AG10803 (cell line): ENCODE results near the gene LHX5.
"Not testable (repeated sequence)": the region's sequence is repeated elsewhere in the genome, so short reads cannot be mapped to it uniquely, and the experiment has no call there.

Source experiments
- DNase-seq: peaks from one replicate; pipeline ENCODE4 v3.0.0; 2010; ENCODE audit warnings: low read depth
- H3K4me3 ChIP-seq: 2 replicates; pipeline ENCODE4 v1.5.1; 2011; ENCODE audit warnings: mild to moderate bottlenecking, low read length, control low read depth
- TF ChIP-seq, protein P1 (sequence below): conservative IDR thresholded peaks from 2 replicates; pipeline ENCODE4 v1.5.1; 2011; ENCODE audit warnings: mild to moderate bottlenecking, low read length, control low read depth, inconsistent platforms

The LHX5 gene

GRCh38 chr12:113505941-113506340 is 34.3 kb upstream of the LHX5 start:
- H3K4me3 ChIP-seq, result no peak overlapping the region
- DNase-seq, result no peak
- TF ChIP-seq, protein P1, sequence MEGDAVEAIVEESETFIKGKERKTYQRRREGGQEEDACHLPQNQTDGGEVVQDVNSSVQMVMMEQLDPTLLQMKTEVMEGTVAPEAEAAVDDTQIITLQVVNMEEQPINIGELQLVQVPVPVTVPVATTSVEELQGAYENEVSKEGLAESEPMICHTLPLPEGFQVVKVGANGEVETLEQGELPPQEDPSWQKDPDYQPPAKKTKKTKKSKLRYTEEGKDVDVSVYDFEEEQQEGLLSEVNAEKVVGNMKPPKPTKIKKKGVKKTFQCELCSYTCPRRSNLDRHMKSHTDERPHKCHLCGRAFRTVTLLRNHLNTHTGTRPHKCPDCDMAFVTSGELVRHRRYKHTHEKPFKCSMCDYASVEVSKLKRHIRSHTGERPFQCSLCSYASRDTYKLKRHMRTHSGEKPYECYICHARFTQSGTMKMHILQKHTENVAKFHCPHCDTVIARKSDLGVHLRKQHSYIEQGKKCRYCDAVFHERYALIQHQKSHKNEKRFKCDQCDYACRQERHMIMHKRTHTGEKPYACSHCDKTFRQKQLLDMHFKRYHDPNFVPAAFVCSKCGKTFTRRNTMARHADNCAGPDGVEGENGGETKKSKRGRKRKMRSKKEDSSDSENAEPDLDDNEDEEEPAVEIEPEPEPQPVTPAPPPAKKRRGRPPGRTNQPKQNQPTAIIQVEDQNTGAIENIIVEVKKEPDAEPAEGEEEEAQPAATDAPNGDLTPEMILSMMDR, result no peak

- TF ChIP-seq, protein P1, result no peak
- H3K4me3 ChIP-seq, result no peak overlapping the region
- no peak for DNase-seq
Observed at GRCh38 chr12:113504917-113505316, 33.2 kb upstream of the LHX5 start.

DNA sequence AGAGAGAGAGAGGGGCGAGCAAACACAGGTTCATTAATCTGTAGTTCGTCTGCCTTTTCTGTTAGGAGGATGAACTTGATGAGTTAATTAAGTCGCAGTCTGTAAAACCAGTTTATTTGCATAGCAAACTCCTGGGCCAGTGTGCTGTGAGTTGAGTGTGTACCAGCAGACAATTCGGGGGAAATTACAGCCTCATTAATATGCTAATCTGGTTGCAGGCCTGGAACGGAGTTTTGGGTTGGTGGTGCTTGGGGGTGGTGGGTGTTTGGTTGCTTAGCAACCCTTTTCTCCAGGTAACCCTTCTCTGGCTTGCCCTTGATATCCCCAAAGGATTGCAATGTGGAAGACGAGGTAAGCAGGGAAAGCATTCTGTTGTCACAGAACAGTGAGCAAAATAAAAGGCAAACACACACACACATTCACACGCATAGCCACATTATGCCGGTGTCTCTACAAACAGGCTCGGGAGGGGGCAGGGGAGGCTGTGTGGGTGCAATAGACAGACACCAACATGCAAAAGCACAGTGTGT is 29.2 kb upstream of the LHX5 start:
- no peak overlapping the region for H3K4me3 ChIP-seq
- TF ChIP-seq, protein P1, result no peak
- no peak for DNase-seq

DNA sequence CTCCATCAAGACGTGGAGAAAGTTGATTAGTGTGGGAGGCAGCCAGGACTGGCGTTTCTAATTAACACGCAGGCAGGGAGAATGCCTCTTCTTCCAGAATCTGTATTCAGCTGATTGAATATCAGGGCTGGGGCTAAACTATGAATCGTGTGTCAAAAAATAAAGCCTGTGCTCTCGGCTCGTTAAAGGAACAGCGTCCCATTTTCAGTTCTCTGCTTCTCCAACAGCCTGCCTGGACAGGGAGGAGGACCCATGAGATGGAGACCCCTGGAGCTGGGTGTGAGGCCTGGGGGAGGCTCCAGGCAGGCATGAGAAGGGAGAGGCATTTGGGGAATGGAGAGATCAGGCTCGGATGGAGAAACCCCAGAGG is 28.6 kb upstream of the LHX5 start:
- DNase-seq, result no peak
- TF ChIP-seq, protein P1, result no peak
- no peak overlapping the region for H3K4me3 ChIP-seq

DNA sequence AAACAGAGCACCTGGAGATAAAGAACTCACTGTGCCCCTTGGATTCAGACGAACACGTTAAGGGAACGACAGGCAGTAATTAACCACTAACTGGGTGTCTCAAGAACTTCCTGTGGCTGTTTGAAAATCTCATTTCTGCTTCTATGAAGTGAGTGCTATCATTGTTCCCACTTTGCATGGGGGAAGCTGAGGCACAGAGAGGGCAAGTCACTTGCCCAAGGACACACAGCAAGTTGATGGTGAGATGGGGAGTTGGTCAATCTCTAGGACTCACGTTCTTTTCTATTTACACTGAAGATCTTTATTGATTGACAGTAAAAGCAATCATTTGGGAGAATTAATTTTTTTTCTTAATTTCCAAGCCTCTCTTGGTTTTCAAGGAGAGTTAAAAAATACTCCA is 26.8 kb upstream of the LHX5 start:
- TF ChIP-seq, protein P1, result no peak
- no peak for DNase-seq
- H3K4me3 ChIP-seq, result no peak overlapping the region

DNA sequence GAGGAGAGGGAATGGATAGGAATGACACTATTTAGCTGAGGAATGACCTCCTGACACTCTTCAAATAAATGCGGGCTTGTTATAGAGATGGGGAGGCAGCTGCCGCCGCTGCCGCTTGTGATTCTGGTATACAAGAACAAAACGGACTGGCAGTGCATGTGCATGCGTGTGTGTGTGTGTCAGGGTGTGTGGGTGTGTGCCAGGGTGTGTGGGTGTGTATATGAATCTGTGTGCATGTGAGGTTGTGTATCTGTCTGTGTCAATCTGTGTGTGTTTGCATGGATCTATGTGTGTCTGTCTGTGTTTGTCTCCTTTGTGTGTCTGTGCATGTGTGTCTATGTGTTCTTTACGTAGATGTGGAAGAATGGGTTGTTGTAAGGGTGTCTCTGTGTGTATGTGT is 26.0 kb upstream of the LHX5 start:
- TF ChIP-seq, protein P1, result no peak
- no peak for DNase-seq
- no peak overlapping the region for H3K4me3 ChIP-seq

GRCh38 chr12:113495941-113496340 is 24.3 kb upstream of the LHX5 start:
- DNase-seq, H3K4me3 ChIP-seq: not testable (repeated sequence)

- TF ChIP-seq, protein P1, result no peak
- H3K4me3 ChIP-seq, result no peak overlapping the region
- no peak for DNase-seq
Observed at GRCh38 chr12:113488322-113488721, 16.7 kb upstream of the LHX5 start.
